ENCODE results near the gene FER.
"Not testable (repeated sequence)": the region's sequence is repeated elsewhere in the genome, so short reads cannot be mapped to it uniquely, and the experiment has no call there.

FER gene

GRCh38 chr5:109164001-109164400 lies 416.3 kb downstream of the FER start:
- H3K4me3 ChIP-seq (ENCODE audit: low read depth, low read length), result no peak overlapping the region
- in situ Hi-C loops (cut with HindIII; ENCODE audit: low sequenced_read_pairs), result no loop called here
- TF ChIP-seq, protein P1, sequence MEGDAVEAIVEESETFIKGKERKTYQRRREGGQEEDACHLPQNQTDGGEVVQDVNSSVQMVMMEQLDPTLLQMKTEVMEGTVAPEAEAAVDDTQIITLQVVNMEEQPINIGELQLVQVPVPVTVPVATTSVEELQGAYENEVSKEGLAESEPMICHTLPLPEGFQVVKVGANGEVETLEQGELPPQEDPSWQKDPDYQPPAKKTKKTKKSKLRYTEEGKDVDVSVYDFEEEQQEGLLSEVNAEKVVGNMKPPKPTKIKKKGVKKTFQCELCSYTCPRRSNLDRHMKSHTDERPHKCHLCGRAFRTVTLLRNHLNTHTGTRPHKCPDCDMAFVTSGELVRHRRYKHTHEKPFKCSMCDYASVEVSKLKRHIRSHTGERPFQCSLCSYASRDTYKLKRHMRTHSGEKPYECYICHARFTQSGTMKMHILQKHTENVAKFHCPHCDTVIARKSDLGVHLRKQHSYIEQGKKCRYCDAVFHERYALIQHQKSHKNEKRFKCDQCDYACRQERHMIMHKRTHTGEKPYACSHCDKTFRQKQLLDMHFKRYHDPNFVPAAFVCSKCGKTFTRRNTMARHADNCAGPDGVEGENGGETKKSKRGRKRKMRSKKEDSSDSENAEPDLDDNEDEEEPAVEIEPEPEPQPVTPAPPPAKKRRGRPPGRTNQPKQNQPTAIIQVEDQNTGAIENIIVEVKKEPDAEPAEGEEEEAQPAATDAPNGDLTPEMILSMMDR (IDR thresholded peaks at IDR 0.05; ENCODE audit: low read depth, low read length), result no peak
- no peak for DNase-seq (ENCODE audit: low read depth, low spot score)

DNA sequence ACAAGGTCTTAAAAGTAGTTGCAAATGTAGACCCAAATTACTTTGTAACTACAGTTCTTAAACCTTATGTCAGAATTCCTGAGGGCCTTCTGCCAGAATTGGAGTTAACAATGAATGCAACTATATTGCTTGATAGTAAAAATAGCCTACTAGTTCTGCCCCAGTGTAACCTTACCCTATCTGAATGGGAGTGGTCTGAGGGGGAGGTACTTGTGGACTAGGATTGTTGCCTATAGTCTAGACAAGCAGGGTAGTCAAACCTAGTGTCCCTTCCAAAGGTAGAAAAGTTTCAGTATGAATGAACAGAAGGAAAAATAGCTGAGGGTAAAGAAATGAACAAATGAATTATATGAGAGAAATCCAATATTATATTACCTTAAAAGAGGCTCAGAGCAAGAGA lies 419.9 kb downstream of the FER start:
- no peak overlapping the region for H3K4me3 ChIP-seq (ENCODE audit: low read depth, low read length)
- in situ Hi-C loops (cut with HindIII; ENCODE audit: low sequenced_read_pairs), result no loop called here
- TF ChIP-seq, protein P1 (IDR thresholded peaks at IDR 0.05; ENCODE audit: low read depth, low read length), result no peak
- no peak for DNase-seq (ENCODE audit: low read depth, low spot score)

DNA sequence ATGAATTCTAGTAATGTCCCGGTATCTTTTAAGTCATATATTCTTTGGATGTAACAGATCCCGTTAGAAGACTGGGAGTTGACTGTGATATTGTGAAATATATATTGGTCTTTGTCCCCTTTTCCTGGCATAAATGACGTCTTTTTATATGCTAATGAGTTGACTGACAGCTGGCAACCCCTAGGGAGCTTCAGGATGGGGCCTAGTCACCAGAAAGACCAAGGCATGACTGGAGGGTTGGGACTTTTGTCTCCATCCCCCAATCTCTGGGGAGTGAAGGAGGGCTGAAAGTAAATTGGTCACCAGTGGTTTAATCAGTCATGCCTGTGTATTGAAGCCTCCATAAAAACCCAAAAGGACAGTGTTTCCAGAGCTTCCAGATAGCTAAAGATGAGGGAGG lies 420.5 kb downstream of the FER start:
- no peak for DNase-seq (ENCODE audit: low read depth, low spot score)
- TF ChIP-seq, protein P1 (IDR thresholded peaks at IDR 0.05; ENCODE audit: low read depth, low read length), result no peak
- no peak overlapping the region for H3K4me3 ChIP-seq (ENCODE audit: low read depth, low read length)
- in situ Hi-C loops (cut with HindIII; ENCODE audit: low sequenced_read_pairs), result no loop called here

- H3K4me3 ChIP-seq (ENCODE audit: low read depth, low read length), result no peak overlapping the region
- TF ChIP-seq, protein P1 (IDR thresholded peaks at IDR 0.05; ENCODE audit: low read depth, low read length), result no peak
- in situ Hi-C loops (cut with HindIII; ENCODE audit: low sequenced_read_pairs), result no loop called here
- DNase-seq (ENCODE audit: low read depth, low spot score), result no peak
Observed at GRCh38 chr5:109170629-109171350, 423.1 kb downstream of the FER start.

- H3K4me3 ChIP-seq (ENCODE audit: low read depth, low read length); DNase-seq (ENCODE audit: low read depth, low spot score); in situ Hi-C loops (cut with HindIII; ENCODE audit: low sequenced_read_pairs): not testable (repeated sequence)
Observed at GRCh38 chr5:109171437-109172073, 423.9 kb downstream of the FER start.

- TF ChIP-seq, protein P1 (IDR thresholded peaks at IDR 0.05; ENCODE audit: low read depth, low read length), result no peak
- no peak overlapping the region for H3K4me3 ChIP-seq (ENCODE audit: low read depth, low read length)
- in situ Hi-C loops (cut with HindIII; ENCODE audit: low sequenced_read_pairs), result no loop called here
- DNase-seq (ENCODE audit: low read depth, low spot score), result no peak
Observed at GRCh38 chr5:109173036-109173794, 425.5 kb downstream of the FER start.

DNA sequence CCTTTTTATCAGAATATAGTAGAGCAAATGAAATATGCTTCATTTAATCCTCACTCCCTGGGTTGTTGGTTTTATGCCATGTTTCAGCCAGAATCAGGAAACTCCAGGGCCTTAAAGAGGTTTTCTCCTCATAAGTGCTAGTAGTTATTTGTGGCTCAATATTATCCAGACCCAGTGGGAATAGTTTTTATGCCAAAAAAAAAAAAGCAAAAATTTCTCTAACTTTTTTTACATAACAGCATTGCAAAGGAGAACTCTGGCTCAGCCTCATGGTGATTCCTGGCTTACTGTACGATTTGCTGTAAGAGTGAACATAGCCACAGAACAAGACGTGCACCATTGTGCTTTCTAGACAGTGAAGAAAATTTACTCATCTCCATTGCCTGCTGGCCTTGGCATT lies 429.5 kb downstream of the FER start:
- TF ChIP-seq, protein P1 (IDR thresholded peaks at IDR 0.05; ENCODE audit: low read depth, low read length), result no peak
- in situ Hi-C loops (cut with HindIII; ENCODE audit: low sequenced_read_pairs), result no loop called here
- H3K4me3 ChIP-seq (ENCODE audit: low read depth, low read length), result no peak overlapping the region
- DNase-seq (ENCODE audit: low read depth, low spot score), result no peak

All from astrocyte of the spinal cord (primary cell).